Fibroblast of mammary gland (primary cell): ENCODE results near the gene STAU1.

Experiments
- DNase-seq: peaks from one replicate; pipeline ENCODE4 v3.0.0-alpha.2; 2010; ENCODE audit warnings: low read depth
- H3K4me3 ChIP-seq: 2 replicates; pipeline ENCODE4 v1.5.1; 2011; ENCODE audit warnings: low read depth, mild to moderate bottlenecking, low read length, moderate library complexity; ENCODE audit not compliant: control insufficient read depth
- CTCF ChIP-seq: conservative IDR thresholded peaks from 2 replicates; pipeline ENCODE4 v1.5.1; 2011; ENCODE audit warnings: low read depth, low read length, inconsistent platforms; ENCODE audit not compliant: control insufficient read depth, insufficient read depth

Gene STAU1

GRCh38 chr20:49149281-49150045 lies 38.7 kb downstream of the STAU1 start:
- DNase-seq = peak; percentile 20
- H3K4me3 ChIP-seq = no peak overlapping the region
- no peak for TF ChIP-seq CTCF

GRCh38 chr20:49148601-49149000 lies 39.5 kb downstream of the STAU1 start:
- no peak overlapping the region for H3K4me3 ChIP-seq
- no peak for DNase-seq
- TF ChIP-seq CTCF = no peak

- no peak for DNase-seq
- no peak overlapping the region for H3K4me3 ChIP-seq
- no peak for TF ChIP-seq CTCF
These were observed 40.8 kb downstream of the STAU1 start for GRCh38 chr20:49147296-49147695.

- H3K4me3 ChIP-seq = no peak overlapping the region
- no peak for DNase-seq
- no peak for TF ChIP-seq CTCF
These were observed 41.5 kb downstream of the STAU1 start for GRCh38 chr20:49146442-49147225.

GRCh38 chr20:49140834-49141233 lies 47.3 kb downstream of the STAU1 start:
- DNase-seq = peak; percentile 18
- no peak overlapping the region for H3K4me3 ChIP-seq
- TF ChIP-seq CTCF = no peak

- no peak for TF ChIP-seq CTCF
- no peak for DNase-seq
- no peak overlapping the region for H3K4me3 ChIP-seq
These were observed 47.7 kb downstream of the STAU1 start for GRCh38 chr20:49140411-49140810.
